Type B pancreatic cell (in vitro differentiated cells): Measurements from ENCODE around the gene CHTOP. TPM values are rescaled to one million over a fixed set of nuclear protein-coding genes. Genes with fewer than 3 reads are reported as not detected.

ENCODE experiments used
- DNase-seq: peaks from one replicate; pipeline ENCODE4 v3.0.0; 2021; ENCODE audit warnings: mixed read lengths; ENCODE audit not compliant: unreplicated experiment; ENCODE audit errors: extremely low spot score
- H3K27ac Mint-ChIP-seq: 2 replicates; pipeline ENCODE4 v1.8.0; 2021; ENCODE audit warnings: mild to moderate bottlenecking, mixed read lengths
- H3K27me3 Mint-ChIP-seq: 2 replicates; pipeline ENCODE4 v1.8.0; 2021; ENCODE audit warnings: mixed read lengths
- H3K36me3 Mint-ChIP-seq: 2 replicates; pipeline ENCODE4 v1.8.0; 2021; ENCODE audit warnings: mixed read lengths
- H3K4me1 Mint-ChIP-seq: one replicate; pipeline ENCODE4 v1.8.0; 2021; ENCODE audit warnings: mixed read lengths; ENCODE audit not compliant: unreplicated experiment
- H3K4me3 Mint-ChIP-seq: 2 replicates; pipeline ENCODE4 v1.8.0; 2021; ENCODE audit warnings: mild to moderate bottlenecking, mixed read lengths
- H3K9me3 Mint-ChIP-seq: 2 replicates; pipeline ENCODE4 v1.8.0; 2021; ENCODE audit warnings: mixed read lengths
- microRNA-seq: library from miRNA; unstranded; fragments of <30 nt; microRNA quantifications from one replicate; pipeline ENCODE4, GENCODE V29; 2020
- total RNA-seq: library from RNA; stranded (reverse); gene quantifications from 2 replicates; pipeline ENCODE4 v1.2.1, GENCODE V29; 2021; ENCODE audit warnings: low replicate concordance
- TF ChIP-seq, protein P1 (sequence below): fragments of 200-600 bp; sonication (generic); conservative IDR thresholded peaks from 2 replicates; pipeline ENCODE4 v1.5.0; 2021; ENCODE audit warnings: antibody characterized with exemption, mild to moderate bottlenecking

The CHTOP gene
- total RNA-seq, 1 donor from 2014 or later: 108 TPM

DNA sequence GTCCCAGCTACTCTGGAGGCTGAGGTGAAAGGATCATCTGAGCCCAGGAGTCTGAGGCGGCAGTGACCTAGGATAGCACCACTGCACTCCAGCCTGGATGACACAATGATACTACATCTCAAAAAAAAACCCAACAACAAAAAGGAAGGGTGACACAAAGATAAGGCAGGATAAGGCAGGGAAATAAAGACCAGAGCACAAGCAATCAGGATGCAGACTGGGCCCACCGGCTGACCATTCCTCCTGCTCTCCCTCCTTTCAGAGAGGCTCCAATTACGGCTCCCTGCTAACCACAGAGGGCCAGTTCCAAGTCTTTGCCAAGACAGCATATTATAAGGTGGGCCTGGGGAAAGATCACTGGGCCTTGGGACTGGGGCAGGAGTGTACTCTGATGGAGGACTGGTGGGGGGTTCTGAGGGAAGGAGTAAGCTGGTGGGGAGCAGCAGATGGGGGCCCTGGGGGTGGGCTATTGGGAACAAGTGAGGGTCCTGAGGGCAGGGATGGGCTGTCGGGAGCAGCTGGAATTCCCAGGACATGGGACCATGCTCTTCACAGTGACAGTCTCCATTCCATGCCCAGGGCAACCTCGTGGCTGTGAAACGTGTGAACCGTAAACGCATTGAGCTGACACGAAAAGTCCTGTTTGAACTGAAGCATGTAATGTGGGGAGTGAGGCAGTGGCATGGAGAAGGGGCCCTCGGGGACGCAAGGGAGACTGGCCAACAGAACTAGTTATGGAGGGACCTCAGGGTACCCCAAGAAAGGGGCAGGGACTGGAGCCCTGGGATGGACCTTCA lies 51.9 kb downstream of the CHTOP start:
- TF ChIP-seq, protein P1, sequence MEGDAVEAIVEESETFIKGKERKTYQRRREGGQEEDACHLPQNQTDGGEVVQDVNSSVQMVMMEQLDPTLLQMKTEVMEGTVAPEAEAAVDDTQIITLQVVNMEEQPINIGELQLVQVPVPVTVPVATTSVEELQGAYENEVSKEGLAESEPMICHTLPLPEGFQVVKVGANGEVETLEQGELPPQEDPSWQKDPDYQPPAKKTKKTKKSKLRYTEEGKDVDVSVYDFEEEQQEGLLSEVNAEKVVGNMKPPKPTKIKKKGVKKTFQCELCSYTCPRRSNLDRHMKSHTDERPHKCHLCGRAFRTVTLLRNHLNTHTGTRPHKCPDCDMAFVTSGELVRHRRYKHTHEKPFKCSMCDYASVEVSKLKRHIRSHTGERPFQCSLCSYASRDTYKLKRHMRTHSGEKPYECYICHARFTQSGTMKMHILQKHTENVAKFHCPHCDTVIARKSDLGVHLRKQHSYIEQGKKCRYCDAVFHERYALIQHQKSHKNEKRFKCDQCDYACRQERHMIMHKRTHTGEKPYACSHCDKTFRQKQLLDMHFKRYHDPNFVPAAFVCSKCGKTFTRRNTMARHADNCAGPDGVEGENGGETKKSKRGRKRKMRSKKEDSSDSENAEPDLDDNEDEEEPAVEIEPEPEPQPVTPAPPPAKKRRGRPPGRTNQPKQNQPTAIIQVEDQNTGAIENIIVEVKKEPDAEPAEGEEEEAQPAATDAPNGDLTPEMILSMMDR: no peak
- H3K4me3 Mint-ChIP-seq: no peak overlapping the region

DNA sequence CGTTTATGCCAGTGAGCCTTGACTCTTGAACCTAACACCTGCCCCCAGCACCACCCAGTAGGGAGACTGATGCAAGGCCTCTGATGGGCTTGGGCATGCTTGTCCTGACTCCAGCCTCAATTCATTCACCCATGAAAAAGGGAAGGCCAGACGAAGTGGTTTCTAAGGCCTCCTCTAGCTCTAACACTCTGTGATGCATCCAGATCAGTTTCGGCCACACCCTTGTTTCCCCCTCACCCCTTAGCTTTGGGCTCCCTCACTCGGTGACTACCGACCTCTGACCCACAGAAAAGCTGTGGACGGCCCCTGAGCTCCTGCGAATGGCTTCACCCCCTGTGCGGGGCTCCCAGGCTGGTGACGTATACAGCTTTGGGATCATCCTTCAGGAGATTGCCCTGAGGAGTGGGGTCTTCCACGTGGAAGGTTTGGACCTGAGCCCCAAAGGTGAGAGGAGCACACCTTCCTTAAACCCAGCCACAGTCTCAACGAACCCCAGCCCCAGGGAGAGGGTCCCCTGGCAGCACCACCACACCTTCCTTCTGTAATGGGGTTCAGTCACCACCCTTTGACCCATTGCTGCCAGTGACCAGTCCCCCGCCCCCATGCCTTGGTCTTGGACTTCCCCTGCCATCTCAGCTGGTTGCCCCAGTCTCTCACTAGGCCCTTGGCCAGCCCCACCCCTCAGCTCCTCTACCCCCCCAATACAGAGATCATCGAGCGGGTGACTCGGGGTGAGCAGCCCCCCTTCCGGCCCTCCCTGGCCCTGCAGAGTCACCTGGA lies 53.7 kb downstream of the CHTOP start:
- Mint-ChIP-seq H3K36me3 (no peaks in the 10 kb centered on the region), H3K9me3 (no peaks in the 10 kb centered on the region), H3K27ac (no peak overlapping the region), H3K4me3 (no peak overlapping the region), H3K4me1 (peaks cover 21% of the 10 kb centered on the region), H3K27me3 (peaks cover 21% of the 10 kb centered on the region)
- DNase-seq: no peak
- TF ChIP-seq, protein P1: no peak

More for the DNA sequence above, 51.9 kb downstream of the CHTOP start:
- no peak for DNase-seq
- no peaks in the 10 kb centered on the region for H3K36me3 Mint-ChIP-seq
- H3K4me1 Mint-ChIP-seq: peaks cover 18% of the 10 kb centered on the region
- H3K27me3 Mint-ChIP-seq: peaks cover 39% of the 10 kb centered on the region
- no peak overlapping the region for H3K27ac Mint-ChIP-seq
- H3K9me3 Mint-ChIP-seq: no peaks in the 10 kb centered on the region

DNA sequence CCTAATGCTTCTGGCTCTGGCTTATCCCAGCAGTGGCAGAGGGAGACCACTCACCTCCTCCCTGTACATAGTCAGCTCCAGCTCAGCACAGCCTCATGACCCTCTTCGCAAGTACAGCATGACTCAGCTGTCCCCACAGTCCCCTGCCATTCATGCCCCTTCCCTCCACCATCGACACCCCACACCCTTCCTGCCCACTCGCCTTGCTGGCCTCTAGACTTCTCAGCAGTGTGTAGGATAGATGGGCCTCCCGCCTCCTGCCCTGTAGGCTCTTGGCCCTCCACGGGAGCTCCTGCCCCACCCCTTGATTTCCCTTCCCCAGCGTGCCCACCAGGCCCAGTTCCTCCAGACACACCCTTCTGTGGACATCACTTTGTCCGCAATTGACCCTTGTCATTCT lies 54.4 kb downstream of the CHTOP start:
- TF ChIP-seq, protein P1: no peak
- H3K36me3 Mint-ChIP-seq: no peaks in the 10 kb centered on the region
- H3K27me3 Mint-ChIP-seq: peaks cover 21% of the 10 kb centered on the region
- H3K27ac Mint-ChIP-seq: no peak overlapping the region
- no peak for DNase-seq
- H3K4me3 Mint-ChIP-seq: no peak overlapping the region
- no peaks in the 10 kb centered on the region for H3K9me3 Mint-ChIP-seq
- peaks cover 21% of the 10 kb centered on the region for H3K4me1 Mint-ChIP-seq

- no peaks in the 10 kb centered on the region for H3K36me3 Mint-ChIP-seq
- H3K4me3 Mint-ChIP-seq: no peak overlapping the region
- TF ChIP-seq, protein P1: no peak
- DNase-seq: no peak
- no peak overlapping the region for H3K27ac Mint-ChIP-seq
- no peaks in the 10 kb centered on the region for H3K9me3 Mint-ChIP-seq
- H3K4me1 Mint-ChIP-seq: peaks cover 21% of the 10 kb centered on the region
- peaks cover 15% of the 10 kb centered on the region for H3K27me3 Mint-ChIP-seq
Observed at GRCh38 chr1:153688736-153689328, 55.0 kb downstream of the CHTOP start.

GRCh38 chr1:153693466-153693865 lies 59.6 kb downstream of the CHTOP start:
- TF ChIP-seq, protein P1: no peak
- DNase-seq: no peak
- no peak overlapping the region for H3K27ac Mint-ChIP-seq
- no peak overlapping the region for H3K4me3 Mint-ChIP-seq
- no peaks in the 10 kb centered on the region for H3K36me3 Mint-ChIP-seq
- peaks cover 3% of the 10 kb centered on the region for H3K27me3 Mint-ChIP-seq
- no peaks in the 10 kb centered on the region for H3K9me3 Mint-ChIP-seq
- H3K4me1 Mint-ChIP-seq: peaks cover 19% of the 10 kb centered on the region

Small RNA genes within 50 kb of the gene (microRNA-seq; reads per million reads assigned to microRNA genes)
- not detected for gene MIR8083

Other genes with a start within 250 kb of the CHTOP start
- 667 and 678 TPM in 2 replicates for gene S100A8, start 243.0 kb upstream of the CHTOP start, total RNA-seq
- gene S100A7A, start 217.5 kb upstream of the CHTOP start, total RNA-seq: not detected in 2 replicates
- 6.2 and 10.2 TPM in 2 replicates for gene S100A7, start 173.4 kb upstream of the CHTOP start, total RNA-seq
- gene S100A6, start 98.1 kb upstream of the CHTOP start, total RNA-seq: 21.9 and 1,154 TPM in 2 replicates
- 0.62 TPM in 1 of 2 replicates, not detected in the other for gene S100A5, start 93.1 kb upstream of the CHTOP start, total RNA-seq
- gene S100A4, start 88.3 kb upstream of the CHTOP start, total RNA-seq: 61.0 and 200 TPM in 2 replicates
- gene S100A3, start 84.8 kb upstream of the CHTOP start, total RNA-seq: 1.4 and 2.8 TPM in 2 replicates
- gene S100A2, start 68.2 kb upstream of the CHTOP start, total RNA-seq: 0.75 and 2.4 TPM in 2 replicates
- gene S100A16, start 20.9 kb upstream of the CHTOP start, total RNA-seq: 173 and 517 TPM in 2 replicates
- 139 and 266 TPM in 2 replicates for gene S100A14, start 17.7 kb upstream of the CHTOP start, total RNA-seq
- 58.3 and 102 TPM in 2 replicates for gene S100A13, start 6.6 kb upstream of the CHTOP start, total RNA-seq
- gene S100A1, start 5.6 kb upstream of the CHTOP start, total RNA-seq: 0.97 TPM in 1 of 2 replicates, not detected in the other
- 28.2 and 40.3 TPM in 2 replicates for gene SNAPIN, start 24.6 kb downstream of the CHTOP start, total RNA-seq
- gene ILF2, start 36.9 kb downstream of the CHTOP start, total RNA-seq: 241 and 291 TPM in 2 replicates
- gene NPR1, start 44.6 kb downstream of the CHTOP start, total RNA-seq: 2.2 and 2.4 TPM in 2 replicates
- 70.3 and 90.8 TPM in 2 replicates for gene INTS3, start 94.0 kb downstream of the CHTOP start, total RNA-seq
- gene SLC27A3, start 141.3 kb downstream of the CHTOP start, total RNA-seq: 20.6 and 22.1 TPM in 2 replicates